Mucosa of descending colon (tissue), 3 donors: Measurements from ENCODE around the gene SPIB. TPM values are rescaled to one million over a fixed set of nuclear protein-coding genes. Genes with fewer than 3 reads are reported as not detected.

Source experiments
- ATAC-seq: fragments of 200-7000 bp; cut with Tn5 transposase; one replicate; pipeline ENCODE4 v1.9.1; 2020; ENCODE audit warnings: mild to moderate bottlenecking, moderate library complexity
- DNase-seq, 3 donors: peaks; one replicate each; pipeline ENCODE4 v3.0.0-alpha.2; 2020
- H3K36me3 ChIP-seq: fragments of 200-600 bp; one replicate; pipeline ENCODE4 v1.8.0; 2021; ENCODE audit warnings: low read depth, mild to moderate bottlenecking
- H3K4me1 ChIP-seq: fragments of 200-600 bp; one replicate; pipeline ENCODE4 v1.8.0; 2021; ENCODE audit warnings: low read depth, mild to moderate bottlenecking
- H3K4me3 ChIP-seq: fragments of 200-600 bp; one replicate; pipeline ENCODE4 v1.8.0; 2021; ENCODE audit warnings: mild to moderate bottlenecking
- H3K9me3 ChIP-seq: fragments of 200-600 bp; one replicate; pipeline ENCODE4 v1.8.0; 2021; ENCODE audit warnings: mild to moderate bottlenecking
- intact Hi-C, 2 donors: fragments of 100-400 bp; cut with DNase I in 1 of 2; cut with micrococcal nuclease in 1 of 2; formaldehyde crosslinking; loops; one replicate each; pipeline versions ENCODE4 v1.11.0 to v1.11.1; 2022; cut with DNase I, micrococcal nuclease
- total RNA-seq, 3 donors: library from RNA; stranded (reverse); fragmentation: NEBNext Ultra II Directional in 2 of 3; extraction: Animal tissue kit (Norgen Biotek cat#: 25700) in 2 of 3; gene quantifications; one replicate each; pipeline versions ENCODE4 v1.2.1 to v1.2.4, GENCODE V29; 2021 to 2023
- TF ChIP-seq, protein P1 (sequence below): fragments of 200-600 bp; IDR thresholded peaks from one replicate; pipeline ENCODE4 v1.8.0; 2022; ENCODE audit warnings: antibody characterized with exemption, mild to moderate bottlenecking
- donor health status: DM: no; HTN: no; CAD: no; lungs with moderate emphysema.
- donor health status: DM: no; HTN: no; CAD: no.
- donor health status: DM: no; HTN: yes; CAD: no.

Gene SPIB
- total RNA-seq, 3 donors from 2014 or later, result 21.5 to 83.1 (median 61.6) TPM

DNA sequence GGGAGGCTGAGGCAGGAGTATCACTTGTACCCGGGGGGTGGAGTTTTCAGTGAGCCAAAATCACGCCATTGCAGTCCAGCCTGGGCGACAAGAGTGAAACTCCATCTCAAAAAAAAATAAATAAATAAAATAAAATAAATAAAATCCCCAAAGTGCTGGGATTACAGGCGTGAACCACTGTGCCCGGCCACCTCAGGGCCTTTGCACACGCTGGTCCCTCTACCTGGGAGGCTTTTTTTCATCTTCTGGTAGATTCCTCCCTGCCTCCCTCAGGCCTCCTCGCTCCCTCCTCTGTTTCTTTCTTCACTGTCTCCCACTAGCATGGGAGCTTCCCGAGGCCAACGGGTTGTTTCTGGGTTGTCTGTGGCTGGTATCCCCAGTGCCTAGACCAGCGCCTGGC, 29.0 kb downstream of the SPIB start:
- H3K4me1 ChIP-seq, result no peaks in the 10 kb centered on the region
- no peaks in the 10 kb centered on the region for H3K9me3 ChIP-seq
- DNase-seq, result no peak
- intact Hi-C loops, result no loop called here
- no peak overlapping the region for H3K4me3 ChIP-seq
- TF ChIP-seq, protein P1, sequence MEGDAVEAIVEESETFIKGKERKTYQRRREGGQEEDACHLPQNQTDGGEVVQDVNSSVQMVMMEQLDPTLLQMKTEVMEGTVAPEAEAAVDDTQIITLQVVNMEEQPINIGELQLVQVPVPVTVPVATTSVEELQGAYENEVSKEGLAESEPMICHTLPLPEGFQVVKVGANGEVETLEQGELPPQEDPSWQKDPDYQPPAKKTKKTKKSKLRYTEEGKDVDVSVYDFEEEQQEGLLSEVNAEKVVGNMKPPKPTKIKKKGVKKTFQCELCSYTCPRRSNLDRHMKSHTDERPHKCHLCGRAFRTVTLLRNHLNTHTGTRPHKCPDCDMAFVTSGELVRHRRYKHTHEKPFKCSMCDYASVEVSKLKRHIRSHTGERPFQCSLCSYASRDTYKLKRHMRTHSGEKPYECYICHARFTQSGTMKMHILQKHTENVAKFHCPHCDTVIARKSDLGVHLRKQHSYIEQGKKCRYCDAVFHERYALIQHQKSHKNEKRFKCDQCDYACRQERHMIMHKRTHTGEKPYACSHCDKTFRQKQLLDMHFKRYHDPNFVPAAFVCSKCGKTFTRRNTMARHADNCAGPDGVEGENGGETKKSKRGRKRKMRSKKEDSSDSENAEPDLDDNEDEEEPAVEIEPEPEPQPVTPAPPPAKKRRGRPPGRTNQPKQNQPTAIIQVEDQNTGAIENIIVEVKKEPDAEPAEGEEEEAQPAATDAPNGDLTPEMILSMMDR, result no peak
- no peak for ATAC-seq
- H3K36me3 ChIP-seq, result no peaks in the 10 kb centered on the region

DNA sequence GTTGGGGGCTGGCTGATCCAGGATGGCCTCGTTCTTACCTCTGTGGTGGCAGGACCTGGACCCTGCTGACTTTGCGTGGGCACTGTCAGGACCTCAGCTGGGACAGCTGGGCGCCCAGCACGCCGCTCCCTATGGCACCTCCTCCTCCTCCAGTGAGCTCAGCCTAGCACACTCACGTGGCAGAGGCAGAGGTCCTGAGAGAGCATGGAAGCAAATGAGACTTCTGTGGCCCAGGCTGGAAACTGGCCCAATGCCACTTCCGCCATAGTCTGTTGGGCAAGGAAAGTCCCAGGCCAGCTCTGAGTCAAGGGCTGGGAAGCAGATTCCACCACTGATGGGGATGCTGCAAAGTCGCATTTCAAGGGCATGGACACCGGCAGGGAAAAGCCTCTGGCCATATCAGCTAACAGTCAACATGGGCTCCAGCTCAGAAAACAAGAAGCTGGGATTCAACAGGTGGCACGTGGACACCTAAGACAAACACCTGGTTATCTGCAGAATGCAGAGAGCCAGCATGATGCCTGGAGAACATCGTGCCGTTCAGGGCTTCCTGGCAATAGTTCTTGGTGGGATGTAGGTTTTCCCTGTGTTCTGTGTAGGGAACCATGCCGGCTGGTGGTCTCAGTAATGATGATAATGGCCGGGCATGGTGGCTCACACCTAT, 30.6 kb downstream of the SPIB start:
- TF ChIP-seq, protein P1, result no peak
- Histone ChIP-seq H3K4me1 (no peaks in the 10 kb centered on the region), H3K9me3 (no peaks in the 10 kb centered on the region), H3K36me3 (no peaks in the 10 kb centered on the region), H3K4me3 (no peak overlapping the region)
- DNase-seq, result no peak
- intact Hi-C loops, result no loop called here
- ATAC-seq, result no peak

DNA sequence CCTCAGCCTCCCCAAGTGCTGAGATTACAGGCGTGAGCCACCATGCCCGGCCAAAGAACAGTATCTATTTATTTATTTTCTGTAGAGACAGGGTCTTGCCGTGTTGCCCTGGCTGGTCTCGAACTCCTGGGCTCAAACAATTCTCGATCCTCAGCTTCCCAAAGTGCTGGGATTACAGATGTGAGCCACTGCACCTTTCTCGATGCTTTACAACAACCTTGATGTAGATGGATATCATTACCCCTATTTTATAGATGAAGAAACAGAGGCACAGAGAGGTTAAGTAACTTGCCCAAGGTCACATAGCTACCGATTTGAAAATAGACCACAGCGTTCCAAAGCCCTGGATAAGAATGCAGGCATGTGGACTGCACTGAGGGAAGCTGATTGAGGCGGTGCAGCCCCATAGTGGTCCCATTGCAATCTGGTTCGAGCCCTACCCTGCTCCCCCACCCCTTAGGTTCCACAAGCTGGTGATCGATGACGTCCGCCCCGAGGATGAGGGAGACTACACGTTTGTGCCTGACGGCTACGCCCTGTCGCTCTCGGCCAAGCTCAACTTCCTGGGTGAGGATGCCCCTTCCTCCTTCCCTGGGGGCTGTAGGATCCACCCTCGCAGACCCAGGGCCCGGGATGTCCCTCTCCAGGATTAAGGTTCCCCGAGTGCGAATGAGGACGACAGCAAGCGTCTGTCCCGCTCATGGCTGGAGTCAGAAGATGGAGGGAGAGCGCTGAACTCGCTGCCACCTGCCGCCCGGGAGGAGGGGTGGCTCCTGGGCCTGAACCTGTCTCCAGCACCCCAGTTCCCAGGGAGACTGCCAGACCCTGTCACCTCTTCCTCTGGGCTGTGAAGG, 31.9 kb downstream of the SPIB start:
- ATAC-seq (no peak), DNase-seq (no peak)
- intact Hi-C loops, result no loop called here
- no peaks in the 10 kb centered on the region for H3K4me1 ChIP-seq
- no peaks in the 10 kb centered on the region for H3K36me3 ChIP-seq
- no peak overlapping the region for H3K4me3 ChIP-seq
- no peaks in the 10 kb centered on the region for H3K9me3 ChIP-seq
- TF ChIP-seq, protein P1, result no peak

- H3K36me3 ChIP-seq, result no peaks in the 10 kb centered on the region
- DNase-seq (no peak), ATAC-seq (no peak)
- intact Hi-C loops, result no loop called here
- no peaks in the 10 kb centered on the region for H3K9me3 ChIP-seq
- TF ChIP-seq, protein P1, result no peak
- no peaks in the 10 kb centered on the region for H3K4me1 ChIP-seq
- H3K4me3 ChIP-seq, result no peak overlapping the region
Measured at GRCh38 chr19:50451223-50451534, 32.4 kb downstream of the SPIB start.

- intact Hi-C loops, result no loop called here
- H3K9me3 ChIP-seq, result no peaks in the 10 kb centered on the region
Measured at GRCh38 chr19:50453243-50453642, 34.5 kb downstream of the SPIB start.

More at GRCh38 chr19:50453243-50453642, 34.5 kb downstream of the SPIB start:
- TF ChIP-seq, protein P1, result no peak
- H3K4me3 ChIP-seq, result no peak overlapping the region
- no peak for DNase-seq
- no peaks in the 10 kb centered on the region for H3K36me3 ChIP-seq
- no peak for ATAC-seq
- H3K4me1 ChIP-seq, result no peaks in the 10 kb centered on the region
